GM18498 (cell line): ENCODE data around the gene SMKR1.
A peak's percentile ranks its signal among the peaks of the same experiment; 100 is the strongest.
"Not testable (repeated sequence)": the region's sequence is repeated elsewhere in the genome, so short reads cannot be mapped to it uniquely, and the experiment has no call there.

Experiments
- ATAC-seq: cut with Tn5 transposase; IDR thresholded peaks from one replicate; pipeline ENCODE4 v1.9.1; 2021; ENCODE audit warnings: mild to moderate bottlenecking, moderate library complexity; ENCODE audit not compliant: unreplicated experiment

SMKR1 gene

GRCh38 chr7:129501760-129502707, at the start of gene SMKR1:
SMKR1 (plus strand) TSS chr7:129502531; CDS start chr7:129502825, 294 bp downstream.
- ATAC-seq: peak; percentile 97

GRCh38 chr7:129452589-129453231, 49.6 kb upstream of the SMKR1 start:
- ATAC-seq: no peak

GRCh38 chr7:129453510-129454248, 48.7 kb upstream of the SMKR1 start:
- no peak for ATAC-seq

GRCh38 chr7:129454249-129454551, 48.1 kb upstream of the SMKR1 start:
- ATAC-seq: no peak

- ATAC-seq: no peak
Observed at GRCh38 chr7:129456421-129456820, 45.9 kb upstream of the SMKR1 start.

- no peak for ATAC-seq
Observed at GRCh38 chr7:129457101-129457500, 45.2 kb upstream of the SMKR1 start.

- ATAC-seq: no peak
Observed at GRCh38 chr7:129458171-129458570, 44.2 kb upstream of the SMKR1 start.

- no peak for ATAC-seq
Observed at GRCh38 chr7:129461809-129462208, 40.5 kb upstream of the SMKR1 start.

- ATAC-seq: no peak
Observed at GRCh38 chr7:129462420-129462819, 39.9 kb upstream of the SMKR1 start.

GRCh38 chr7:129464194-129464593, 38.1 kb upstream of the SMKR1 start:
- no peak for ATAC-seq

- ATAC-seq: no peak
Observed at GRCh38 chr7:129465080-129465479, 37.3 kb upstream of the SMKR1 start.

GRCh38 chr7:129466796-129467195, 35.5 kb upstream of the SMKR1 start:
- no peak for ATAC-seq

- ATAC-seq: no peak
Observed at GRCh38 chr7:129468087-129468486, 34.2 kb upstream of the SMKR1 start.

- ATAC-seq: peak; percentile 50
Observed at GRCh38 chr7:129468547-129468946, 33.8 kb upstream of the SMKR1 start.

GRCh38 chr7:129469930-129470329, 32.4 kb upstream of the SMKR1 start:
- ATAC-seq: no peak

- ATAC-seq: no peak
Observed at GRCh38 chr7:129470411-129470810, 31.9 kb upstream of the SMKR1 start.

GRCh38 chr7:129471402-129471827, 30.9 kb upstream of the SMKR1 start:
- ATAC-seq: no peak

- ATAC-seq: not testable (repeated sequence)
Observed at GRCh38 chr7:129475931-129476330, 26.4 kb upstream of the SMKR1 start.

- not testable (repeated sequence) for ATAC-seq
Observed at GRCh38 chr7:129476398-129476797, 25.9 kb upstream of the SMKR1 start.

GRCh38 chr7:129479831-129480230, 22.5 kb upstream of the SMKR1 start:
- ATAC-seq: no peak

- ATAC-seq: no peak
Observed at GRCh38 chr7:129480674-129481363, 21.5 kb upstream of the SMKR1 start.
